Stimulated activated CD8-positive, alpha-beta memory T cell treated with anti-CD3 and anti-CD28 coated beads, Interleukin-12 subunit alpha, Interleukin-12 subunit beta, amount 100 ng/mL, for 1 hour (primary cell): Measurements from ENCODE around the gene REN.

ENCODE experiments used
- DNase-seq: peaks from one replicate; pipeline ENCODE4 v3.0.0-alpha.2; 2020; ENCODE audit warnings: low read depth

The REN gene

GRCh38 chr1:204106825-204107224 lies 59.3 kb downstream of the REN start:
- DNase-seq, result no peak

DNA sequence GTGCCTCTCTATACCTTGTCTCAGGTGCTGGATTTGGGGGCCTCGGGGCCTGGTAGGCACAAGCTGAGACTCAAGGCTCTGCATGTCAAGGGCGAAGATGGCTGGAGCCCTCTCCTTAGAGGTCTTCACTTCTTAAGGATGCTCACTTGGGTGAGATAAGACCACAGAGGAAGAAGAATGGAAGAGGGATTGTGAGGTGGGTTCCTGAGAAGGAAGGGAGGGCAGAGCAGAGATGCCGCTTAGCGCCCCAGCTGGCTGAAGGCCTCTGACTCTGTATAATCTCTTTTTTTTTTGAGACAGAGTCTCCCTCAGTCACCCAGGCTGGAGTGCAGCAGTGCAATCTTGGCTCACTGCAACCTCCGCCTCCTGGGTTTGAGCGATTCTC lies 61.0 kb downstream of the REN start:
- DNase-seq, result no peak
